BE2C (cell line): Measurements from ENCODE around the gene COG2.
A peak's percentile ranks its signal among the peaks of the same experiment; 100 is the strongest.

Source experiments
- DNase-seq: peaks from one replicate; pipeline ENCODE4 v3.0.0-alpha.2; 2020
- H3K27me3 ChIP-seq: fragments of 250-450 bp; sonication (Bioruptor Pico); 2 replicates; pipeline ENCODE4 v1.5.1; 2020; ENCODE audit warnings: mild to moderate bottlenecking
- H3K36me3 ChIP-seq: fragments of 250-450 bp; sonication (Bioruptor Pico); 2 replicates; pipeline ENCODE4 v1.5.1; 2020; ENCODE audit warnings: mild to moderate bottlenecking
- H3K4me1 ChIP-seq: fragments of 250-450 bp; sonication (Bioruptor Pico); 2 replicates; pipeline ENCODE4 v1.5.1; 2020
- H3K4me3 ChIP-seq: 2 replicates; pipeline ENCODE4 v1.5.1; 2011; ENCODE audit warnings: low read depth, low read length
- H3K9me3 ChIP-seq: fragments of 250-450 bp; sonication (Bioruptor Pico); 2 replicates; pipeline ENCODE4 v1.5.1; 2020
- TF ChIP-seq, protein P1 (sequence below): IDR thresholded peaks from 2 replicates; pipeline ENCODE4 v1.5.1; 2012; ENCODE audit warnings: mild to moderate bottlenecking, low read depth, low read length

Gene COG2

DNA sequence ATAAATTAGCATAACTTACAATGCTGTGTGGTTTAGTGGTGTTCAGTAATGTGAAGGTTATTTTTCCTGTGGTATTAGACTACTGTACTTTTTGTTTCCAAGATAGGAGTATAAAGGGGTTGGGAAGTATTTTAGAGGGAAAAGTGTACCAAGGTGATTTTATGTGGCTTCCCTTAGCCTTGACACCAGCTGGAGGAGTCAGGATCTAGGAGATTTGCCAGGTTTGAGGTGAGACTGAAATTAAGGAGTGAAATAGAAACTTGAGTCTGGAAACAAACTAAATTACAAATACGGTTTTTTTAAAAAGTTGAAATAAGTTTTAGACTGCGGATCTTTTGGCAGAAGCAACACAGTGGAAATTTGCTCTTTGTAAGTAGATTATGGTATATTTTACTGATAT lies 32.3 kb downstream of the COG2 start:
- no peak for DNase-seq
- Histone ChIP-seq H3K27me3 (no peaks in the 10 kb centered on the region), H3K4me3 (no peak overlapping the region), H3K9me3 (no peaks in the 10 kb centered on the region), H3K4me1 (no peaks in the 10 kb centered on the region), H3K36me3 (peaks cover 47% of the 10 kb centered on the region)
- TF ChIP-seq, protein P1, sequence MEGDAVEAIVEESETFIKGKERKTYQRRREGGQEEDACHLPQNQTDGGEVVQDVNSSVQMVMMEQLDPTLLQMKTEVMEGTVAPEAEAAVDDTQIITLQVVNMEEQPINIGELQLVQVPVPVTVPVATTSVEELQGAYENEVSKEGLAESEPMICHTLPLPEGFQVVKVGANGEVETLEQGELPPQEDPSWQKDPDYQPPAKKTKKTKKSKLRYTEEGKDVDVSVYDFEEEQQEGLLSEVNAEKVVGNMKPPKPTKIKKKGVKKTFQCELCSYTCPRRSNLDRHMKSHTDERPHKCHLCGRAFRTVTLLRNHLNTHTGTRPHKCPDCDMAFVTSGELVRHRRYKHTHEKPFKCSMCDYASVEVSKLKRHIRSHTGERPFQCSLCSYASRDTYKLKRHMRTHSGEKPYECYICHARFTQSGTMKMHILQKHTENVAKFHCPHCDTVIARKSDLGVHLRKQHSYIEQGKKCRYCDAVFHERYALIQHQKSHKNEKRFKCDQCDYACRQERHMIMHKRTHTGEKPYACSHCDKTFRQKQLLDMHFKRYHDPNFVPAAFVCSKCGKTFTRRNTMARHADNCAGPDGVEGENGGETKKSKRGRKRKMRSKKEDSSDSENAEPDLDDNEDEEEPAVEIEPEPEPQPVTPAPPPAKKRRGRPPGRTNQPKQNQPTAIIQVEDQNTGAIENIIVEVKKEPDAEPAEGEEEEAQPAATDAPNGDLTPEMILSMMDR: no peak

GRCh38 chr1:230677200-230677599 lies 34.9 kb downstream of the COG2 start:
- peaks cover 49% of the 10 kb centered on the region for H3K36me3 ChIP-seq
- H3K4me1 ChIP-seq: no peaks in the 10 kb centered on the region; the same call in 1 of the 2 replicates
- H3K27me3 ChIP-seq: no peaks in the 10 kb centered on the region
- no peak overlapping the region for H3K4me3 ChIP-seq
- H3K9me3 ChIP-seq: no peaks in the 10 kb centered on the region
- DNase-seq: no peak
- TF ChIP-seq, protein P1: no peak

GRCh38 chr1:230679192-230679591 lies 36.9 kb downstream of the COG2 start:
- H3K4me1 ChIP-seq: peaks cover 2% of the 10 kb centered on the region; the same call in 1 of the 2 replicates
- no peaks in the 10 kb centered on the region for H3K27me3 ChIP-seq
- TF ChIP-seq, protein P1: no peak
- H3K9me3 ChIP-seq: no peaks in the 10 kb centered on the region
- peaks cover 48% of the 10 kb centered on the region for H3K36me3 ChIP-seq
- no peak for DNase-seq
- H3K4me3 ChIP-seq: no peak overlapping the region

DNA sequence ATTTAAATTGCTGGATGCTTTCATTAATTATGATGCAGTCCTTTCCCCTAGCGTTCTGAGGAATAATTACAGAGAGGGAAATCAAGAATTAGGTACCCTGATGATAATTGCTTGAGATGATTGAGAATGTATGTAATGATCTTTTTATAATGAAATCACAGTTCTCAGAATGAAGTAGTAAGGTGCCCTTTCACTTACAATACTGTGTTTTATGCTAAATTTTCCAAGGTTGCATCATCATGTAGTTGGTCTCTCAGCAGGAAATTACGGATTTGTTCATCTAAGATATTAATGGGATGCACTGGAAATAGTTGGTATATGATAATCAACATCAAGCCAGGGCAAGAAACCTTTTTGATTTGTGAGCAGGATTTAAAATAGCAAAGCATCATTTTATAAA lies 37.5 kb downstream of the COG2 start:
- TF ChIP-seq, protein P1: no peak
- no peaks in the 10 kb centered on the region for H3K27me3 ChIP-seq
- no peaks in the 10 kb centered on the region for H3K9me3 ChIP-seq
- peaks cover 48% of the 10 kb centered on the region for H3K36me3 ChIP-seq
- no peak overlapping the region for H3K4me3 ChIP-seq
- DNase-seq: no peak
- peaks cover 2% of the 10 kb centered on the region; the same call in 1 of the 2 replicates for H3K4me1 ChIP-seq

DNA sequence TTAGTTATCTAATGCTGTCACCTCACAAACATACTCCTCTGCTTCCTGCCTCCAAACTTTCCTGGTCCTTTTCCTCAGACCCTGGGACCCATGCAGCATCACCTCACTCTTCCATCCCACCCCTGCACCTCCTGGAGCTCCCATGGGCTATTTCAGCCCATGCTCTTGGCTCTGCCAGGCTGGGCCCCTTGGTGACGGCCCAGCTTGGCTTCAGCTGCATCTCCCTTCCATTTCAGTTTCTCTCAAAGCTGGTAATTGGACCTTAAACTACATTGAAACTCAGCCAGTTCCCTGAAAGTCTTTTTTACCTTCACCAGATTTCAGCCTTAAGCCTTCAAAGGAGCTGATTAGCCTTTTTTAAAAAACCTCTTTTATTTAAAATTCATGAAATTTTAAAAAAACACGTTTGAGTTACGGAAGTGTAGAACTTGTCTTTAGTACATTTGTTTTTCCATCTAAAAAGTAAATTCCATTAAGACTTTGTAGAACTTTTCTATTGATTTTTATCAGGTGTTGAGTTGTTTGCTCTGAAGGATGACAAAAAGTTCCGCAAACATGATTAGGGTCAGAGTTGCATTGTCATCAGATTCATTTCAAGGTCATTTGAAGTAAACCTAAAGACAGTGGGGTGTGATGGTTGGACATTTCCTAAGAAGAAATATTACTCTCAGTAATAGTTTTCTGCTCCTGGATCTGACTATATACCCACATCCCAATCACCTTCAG lies 38.2 kb downstream of the COG2 start:
- no peaks in the 10 kb centered on the region for H3K9me3 ChIP-seq
- no peak for DNase-seq
- TF ChIP-seq, protein P1: no peak
- H3K4me1 ChIP-seq: peaks cover 2% of the 10 kb centered on the region; the same call in 1 of the 2 replicates
- no peak overlapping the region for H3K4me3 ChIP-seq
- peaks cover 49% of the 10 kb centered on the region for H3K36me3 ChIP-seq
- H3K27me3 ChIP-seq: no peaks in the 10 kb centered on the region

GRCh38 chr1:230681599-230681998 lies 39.3 kb downstream of the COG2 start:
- Histone ChIP-seq H3K4me3 (no peak overlapping the region), H3K4me1 (peaks cover 2% of the 10 kb centered on the region; the same call in 1 of the 2 replicates), H3K36me3 (peaks cover 54% of the 10 kb centered on the region), H3K27me3 (no peaks in the 10 kb centered on the region), H3K9me3 (no peaks in the 10 kb centered on the region)
- DNase-seq: peak; percentile 30
- TF ChIP-seq, protein P1: no peak
